Sigmoid colon (tissue), 7 donors: ENCODE measurements around the gene ZNF664. TPM values are rescaled to one million over a fixed set of nuclear protein-coding genes. Genes with fewer than 3 reads are reported as not detected.

Source experiments
- DNase-seq: peaks from one replicate; pipeline ENCODE4 v3.0.0-alpha.2; 2019
- H3K27ac ChIP-seq, 4 donors: fragments of 200-600 bp; sonication (generic); one replicate each; pipeline ENCODE4 v1.5.1; 2016 to 2019; ENCODE audit warnings: mild to moderate bottlenecking in 1 of 4
- H3K27me3 ChIP-seq, 3 donors: fragments of 200-600 bp; sonication (generic); one replicate each; pipeline ENCODE4 v1.5.1; 2019; ENCODE audit warnings: mild to moderate bottlenecking in 1 of 3
- H3K36me3 ChIP-seq, 4 donors: fragments of 200-600 bp; sonication (generic); one replicate each; pipeline ENCODE4 v1.5.1; 2016 to 2019
- H3K4me1 ChIP-seq, 4 donors: fragments of 200-600 bp; sonication (generic); one replicate each; pipeline ENCODE4 v1.5.1; 2017 to 2019
- H3K4me3 ChIP-seq, 4 donors: fragments of 200-600 bp; sonication (generic); one replicate each; pipeline ENCODE4 v1.5.1; 2017 to 2019; ENCODE audit warnings: mild to moderate bottlenecking in 2 of 4, moderate library complexity in 1 of 4
- H3K9me3 ChIP-seq, 4 donors: fragments of 200-600 bp in 3 of 4; sonication (generic) in 3 of 4; one replicate each; pipeline versions ENCODE4 v1.5.1 to v1.6.1; 2013 to 2019
- EP300 ChIP-seq, 4 donors: sonication (generic); formaldehyde crosslinking; IDR thresholded peaks; one replicate each; pipeline ENCODE4 v1.6.1; 2017; ENCODE audit warnings: antibody characterized with exemption in 4 of 4
- POLR2A ChIP-seq, 2 donors: fragments of 450-650 bp; IDR thresholded peaks; one replicate each; pipeline ENCODE4 v1.6.1; 2016; ENCODE audit warnings: antibody characterized with exemption in 2 of 2, mild to moderate bottlenecking in 2 of 2, moderate library complexity in 2 of 2
- POLR2AphosphoS5 ChIP-seq, 4 donors: sonication (generic); formaldehyde crosslinking; IDR thresholded peaks; one replicate each; pipeline ENCODE4 v1.6.1; 2017; ENCODE audit warnings: antibody characterized with exemption in 4 of 4
- WGBS, 2 donors: extraction: QIAGEN DNeasy Blood & Tissue Kit; methylation state at CpG; one replicate each; pipeline ENCODE4 v1.1.7; 2013; 5-methylcytosine and 5-hydroxymethylcytosine counted together
- intact Hi-C: fragments of 100-400 bp; cut with DNase I; formaldehyde crosslinking; loops from one replicate; pipeline ENCODE4 v1.15.1; 2023
- polyA plus RNA-seq, 3 donors: library from polyadenylated mRNA; stranded (reverse); fragments of 200-250 nt; gene quantifications; one replicate each; pipeline ENCODE4 v1.2.3, GENCODE V29; 2013
- total RNA-seq, 4 donors: library from RNA; depleted of rRNA; stranded (reverse); fragments of >200 nt; gene quantifications; one replicate each; pipeline ENCODE4 v1.1.0, GENCODE V29; 2016
- TF ChIP-seq, protein P1 (sequence below), 4 experiments: fragments of 450-650 bp in 3 of 4; fragments of 200-600 bp in 1 of 4; IDR thresholded peaks; one replicate each; pipeline ENCODE4 v1.5.1; 2016 to 2019; ENCODE audit warnings: antibody characterized with exemption in 4 of 4, mild to moderate bottlenecking in 3 of 4, moderate library complexity in 2 of 4
- donor health status: healthy with polysubstance abuse.
- donor health status: Bipolar disorder and iron deficiency.
- donor health status: healthy.

Gene ZNF664
- total and polyA plus RNA-seq, 7 donors: 43.4 to 74.0 (median 62.5) TPM

DNA sequence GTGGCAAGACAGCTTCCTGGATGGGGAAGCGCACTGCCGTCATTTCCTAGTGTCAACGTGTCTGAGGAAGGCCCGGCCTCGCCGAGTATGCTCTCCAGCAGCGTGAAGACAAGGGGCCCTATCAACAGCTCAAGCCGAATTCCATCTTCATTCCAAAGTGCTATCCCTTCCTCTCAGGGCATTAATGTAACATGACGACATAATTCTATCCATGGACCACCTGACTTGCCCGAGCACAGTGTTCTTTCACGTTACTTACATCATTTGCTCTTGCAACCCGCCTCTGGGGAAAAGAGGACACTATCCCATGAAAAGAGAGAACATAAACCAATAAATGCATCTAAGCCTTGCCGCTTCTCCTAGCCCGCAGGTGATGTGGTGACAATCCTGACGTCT lies 23.2 kb upstream of the ZNF664 start:
- peaks cover 0 to 9% (median 7%) of the 10 kb centered on the region in 4 donors for H3K4me1 ChIP-seq
- H3K27me3 ChIP-seq: no peaks in the 10 kb centered on the region
- peaks cover 0 to 8% (median 0%) of the 10 kb centered on the region in 4 donors for H3K36me3 ChIP-seq
- 95 to 96% methylated on average over 15 of the region's 15 CpGs for WGBS, 2 donors
- H3K4me3 ChIP-seq: no peak overlapping the region
- no peak overlapping the region for H3K27ac ChIP-seq
- no peak for DNase-seq
- intact Hi-C loops: no loop called here
- TF ChIP-seq POLR2A (IDR thresholded peaks at IDR 0.05) (no peak), EP300 (IDR thresholded peaks at IDR 0.05) (no peak), POLR2AphosphoS5 (IDR thresholded peaks at IDR 0.05) (no peak)
- TF ChIP-seq, protein P1, sequence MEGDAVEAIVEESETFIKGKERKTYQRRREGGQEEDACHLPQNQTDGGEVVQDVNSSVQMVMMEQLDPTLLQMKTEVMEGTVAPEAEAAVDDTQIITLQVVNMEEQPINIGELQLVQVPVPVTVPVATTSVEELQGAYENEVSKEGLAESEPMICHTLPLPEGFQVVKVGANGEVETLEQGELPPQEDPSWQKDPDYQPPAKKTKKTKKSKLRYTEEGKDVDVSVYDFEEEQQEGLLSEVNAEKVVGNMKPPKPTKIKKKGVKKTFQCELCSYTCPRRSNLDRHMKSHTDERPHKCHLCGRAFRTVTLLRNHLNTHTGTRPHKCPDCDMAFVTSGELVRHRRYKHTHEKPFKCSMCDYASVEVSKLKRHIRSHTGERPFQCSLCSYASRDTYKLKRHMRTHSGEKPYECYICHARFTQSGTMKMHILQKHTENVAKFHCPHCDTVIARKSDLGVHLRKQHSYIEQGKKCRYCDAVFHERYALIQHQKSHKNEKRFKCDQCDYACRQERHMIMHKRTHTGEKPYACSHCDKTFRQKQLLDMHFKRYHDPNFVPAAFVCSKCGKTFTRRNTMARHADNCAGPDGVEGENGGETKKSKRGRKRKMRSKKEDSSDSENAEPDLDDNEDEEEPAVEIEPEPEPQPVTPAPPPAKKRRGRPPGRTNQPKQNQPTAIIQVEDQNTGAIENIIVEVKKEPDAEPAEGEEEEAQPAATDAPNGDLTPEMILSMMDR (IDR thresholded peaks at IDR 0.05): no peak
- H3K9me3 ChIP-seq: no peaks in the 10 kb centered on the region

DNA sequence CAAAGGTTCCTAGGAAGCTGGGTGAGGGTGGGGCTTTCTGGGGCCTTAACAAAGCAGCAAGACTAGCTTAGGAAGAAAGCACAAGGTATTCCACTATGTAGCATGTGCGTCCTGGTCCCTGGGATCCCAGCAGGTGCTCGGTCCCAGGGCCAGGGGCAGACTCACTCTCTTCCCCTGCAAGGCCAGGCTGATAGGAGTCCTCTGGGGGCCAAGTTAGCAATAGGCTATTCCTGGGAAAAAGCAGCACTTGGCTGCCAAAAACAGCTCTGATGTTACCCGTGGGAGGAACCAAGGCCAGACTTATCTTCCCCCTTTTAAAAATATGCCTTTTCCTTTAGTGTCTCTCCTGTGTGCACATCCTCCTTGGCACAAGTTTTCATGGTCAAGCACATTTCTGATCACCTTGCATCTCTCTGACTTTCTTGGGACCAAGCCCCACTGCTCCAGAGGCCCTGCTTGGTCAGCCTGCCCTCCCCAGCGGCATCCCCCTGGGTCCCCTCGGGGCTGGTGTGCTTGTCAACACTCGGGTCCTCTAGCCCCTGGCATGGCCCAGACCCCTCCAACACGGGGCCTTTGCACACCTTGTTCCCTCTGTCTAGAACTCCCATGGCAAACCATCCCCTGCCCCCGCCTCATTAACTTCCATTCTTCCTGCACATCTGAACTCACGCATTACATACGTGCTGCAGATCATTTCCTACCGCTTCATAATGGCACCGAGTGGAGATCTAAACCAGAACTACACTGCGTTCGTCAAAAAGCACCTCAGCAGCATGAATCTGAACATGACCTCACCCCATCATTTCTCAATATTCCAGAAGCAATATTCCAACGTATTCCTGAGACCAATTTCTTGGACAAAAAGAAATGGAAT lies 22.3 kb upstream of the ZNF664 start:
- no peak for TF ChIP-seq POLR2AphosphoS5 (IDR thresholded peaks at IDR 0.05)
- intact Hi-C loops: no loop called here
- Histone ChIP-seq H3K4me3 (no peak overlapping the region), H3K4me1 (peaks cover 0 to 9% (median 7%) of the 10 kb centered on the region in 4 donors), H3K27ac (no peak overlapping the region), H3K9me3 (no peaks in the 10 kb centered on the region), H3K36me3 (no peaks in the 10 kb centered on the region), H3K27me3 (no peaks in the 10 kb centered on the region)
- DNase-seq: no peak
- 92 to 95% methylated on average over 15 of the region's 15 CpGs for WGBS, 2 donors

DNA sequence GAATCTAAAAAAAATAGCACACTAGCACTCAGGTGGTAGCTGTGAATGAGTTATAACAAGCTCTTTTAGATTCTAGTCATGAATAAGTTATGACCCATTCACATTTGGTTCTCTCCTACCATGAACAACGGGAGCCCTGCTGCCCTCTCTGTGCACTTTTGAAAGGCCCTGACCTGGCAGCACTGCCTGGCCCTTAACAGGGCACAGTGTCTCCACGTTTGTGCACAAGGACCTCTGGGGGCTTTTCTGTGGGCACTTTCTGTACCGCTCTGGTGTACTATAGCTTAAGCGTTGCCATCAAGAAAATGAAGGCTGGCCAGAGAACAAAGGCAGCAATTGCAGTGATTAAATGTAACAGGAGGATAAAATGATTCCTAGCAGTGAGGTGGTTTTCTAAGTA lies 21.5 kb upstream of the ZNF664 start:
- peaks cover 0 to 8% (median 6%) of the 10 kb centered on the region in 4 donors for H3K4me1 ChIP-seq
- H3K9me3 ChIP-seq: no peaks in the 10 kb centered on the region
- WGBS, 2 donors: 89 to 90% methylated on average over 4 of the region's 4 CpGs
- no peaks in the 10 kb centered on the region for H3K36me3 ChIP-seq
- no peak for DNase-seq
- TF ChIP-seq EP300 (IDR thresholded peaks at IDR 0.05) (no peak), POLR2AphosphoS5 (IDR thresholded peaks at IDR 0.05) (no peak), POLR2A (IDR thresholded peaks at IDR 0.05) (no peak)
- TF ChIP-seq, protein P1 (IDR thresholded peaks at IDR 0.05): no peak
- H3K4me3 ChIP-seq: no peak overlapping the region
- no peaks in the 10 kb centered on the region for H3K27me3 ChIP-seq
- no peak overlapping the region for H3K27ac ChIP-seq
- intact Hi-C loops: no loop called here

DNA sequence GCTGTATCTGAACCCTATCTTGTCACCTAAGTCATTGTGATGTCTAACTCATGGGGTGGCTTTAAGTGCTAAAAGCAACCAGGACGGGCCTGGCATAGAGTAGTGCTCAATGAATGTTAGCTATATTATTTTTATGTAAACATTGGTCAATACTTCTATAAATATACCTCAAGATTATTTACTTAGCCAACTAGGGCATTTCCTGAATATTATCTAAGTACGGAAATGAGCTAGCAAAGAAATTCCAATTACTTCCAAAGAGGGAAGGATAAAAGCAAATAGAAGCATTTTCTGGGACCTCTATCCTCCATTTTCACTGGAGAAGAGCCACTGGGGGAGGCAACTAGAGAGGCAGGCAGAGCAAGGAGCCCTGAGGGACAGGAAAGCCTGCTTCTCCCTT lies 21.0 kb upstream of the ZNF664 start:
- Histone ChIP-seq H3K4me1 (peaks cover 0 to 5% (median 2%) of the 10 kb centered on the region in 4 donors), H3K9me3 (no peaks in the 10 kb centered on the region), H3K27me3 (no peaks in the 10 kb centered on the region), H3K4me3 (no peak overlapping the region), H3K27ac (no peak overlapping the region), H3K36me3 (no peaks in the 10 kb centered on the region)
- intact Hi-C loops: no loop called here
- 28 to 66% methylated on average over 2 of the region's 2 CpGs for WGBS, 2 donors
- no peak for DNase-seq
- TF ChIP-seq, protein P1 (IDR thresholded peaks at IDR 0.05): no peak
- TF ChIP-seq EP300 (IDR thresholded peaks at IDR 0.05): no peak
- TF ChIP-seq POLR2A (IDR thresholded peaks at IDR 0.05): no peak
- no peak for TF ChIP-seq POLR2AphosphoS5 (IDR thresholded peaks at IDR 0.05)

DNA sequence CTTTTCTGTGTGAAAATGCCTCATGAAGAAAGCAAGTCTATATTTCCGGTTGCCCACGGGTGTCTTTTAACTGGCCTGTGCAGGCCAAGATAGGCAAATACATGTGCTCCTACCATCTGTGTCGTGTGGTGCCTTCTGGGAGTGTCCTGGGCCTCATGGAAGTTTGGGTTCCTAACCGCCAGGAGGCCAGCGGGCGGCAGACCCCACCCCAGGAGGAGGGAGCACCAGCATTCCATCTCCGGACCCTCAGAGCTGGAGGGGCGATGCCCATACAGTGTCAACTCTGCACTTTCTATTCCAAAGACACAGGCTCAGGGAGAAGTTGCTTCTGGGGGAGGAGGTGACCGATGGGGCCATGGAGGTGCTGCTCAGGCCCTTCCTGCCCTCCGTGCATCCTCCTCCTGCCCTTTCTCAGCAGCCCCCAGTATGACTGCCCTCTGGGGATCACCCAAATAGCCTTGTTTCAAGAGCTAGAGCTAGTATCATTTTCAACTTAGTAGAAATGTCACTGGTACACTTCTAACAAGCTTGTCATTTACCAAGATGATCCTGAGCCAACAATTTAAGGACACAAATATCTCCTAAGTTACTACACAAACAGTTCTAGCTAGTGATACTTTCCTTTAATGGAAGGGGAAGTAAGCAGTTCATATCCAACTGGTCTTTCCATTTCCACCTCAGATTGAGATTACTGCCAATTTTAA lies 18.2 kb upstream of the ZNF664 start:
- 94 to 95% methylated on average over 10 of the region's 10 CpGs for WGBS, 2 donors
- Histone ChIP-seq H3K27me3 (no peaks in the 10 kb centered on the region), H3K4me3 (no peak overlapping the region), H3K9me3 (no peaks in the 10 kb centered on the region), H3K4me1 (peaks cover 0 to 5% (median 0%) of the 10 kb centered on the region in 4 donors), H3K27ac (no peak overlapping the region), H3K36me3 (no peaks in the 10 kb centered on the region)
- no peak for TF ChIP-seq EP300 (IDR thresholded peaks at IDR 0.05)
- TF ChIP-seq POLR2A (IDR thresholded peaks at IDR 0.05): no peak
- no peak for TF ChIP-seq POLR2AphosphoS5 (IDR thresholded peaks at IDR 0.05)
- no peak for DNase-seq
- intact Hi-C loops: no loop called here
